T1000 (cell line): ENCODE data around the gene UQCC2.

Experiments used
- DNase-seq: peaks from one replicate; lab custom pipeline; 2025; ENCODE audit warnings: mixed read lengths; lab: John Stamatoyannopoulos, UW

Gene UQCC2

GRCh38 chr6:33707771-33708170 is 3.7 kb downstream of the UQCC2 start:
- DNase-seq, result no peak

- DNase-seq, result no peak
Measured at GRCh38 chr6:33705955-33706725, 5.4 kb downstream of the UQCC2 start.

GRCh38 chr6:33705268-33705885 is 6.1 kb downstream of the UQCC2 start:
- no peak for DNase-seq

GRCh38 chr6:33704215-33705066 is 7.1 kb downstream of the UQCC2 start:
- DNase-seq, result no peak

GRCh38 chr6:33702345-33702977 is 9.0 kb downstream of the UQCC2 start:
- DNase-seq, result no peak

- DNase-seq, result no peak
Measured at GRCh38 chr6:33700391-33701050, 11.0 kb downstream of the UQCC2 start.

GRCh38 chr6:33699739-33700138 is 11.8 kb downstream of the UQCC2 start:
- DNase-seq, result no peak

GRCh38 chr6:33699131-33699530 is 12.4 kb downstream of the UQCC2 start:
- DNase-seq, result no peak

GRCh38 chr6:33698494-33698893 is 13.0 kb downstream of the UQCC2 start:
- DNase-seq, result no peak

GRCh38 chr6:33697845-33698244 is 13.7 kb downstream of the UQCC2 start:
- DNase-seq, result no peak

- DNase-seq, result peak; percentile 18
Measured at GRCh38 chr6:33696548-33697518, 14.7 kb downstream of the UQCC2 start.

GRCh38 chr6:33696076-33696475 is 15.4 kb downstream of the UQCC2 start:
- DNase-seq, result no peak

- DNase-seq, result no peak
Measured at GRCh38 chr6:33695451-33695887, 16.0 kb downstream of the UQCC2 start.

GRCh38 chr6:33694977-33695376 is 16.5 kb downstream of the UQCC2 start:
- no peak for DNase-seq

GRCh38 chr6:33694401-33694931 is 17.0 kb downstream of the UQCC2 start:
- no peak for DNase-seq

- DNase-seq, result no peak
Measured at GRCh38 chr6:33693186-33694105, 18.1 kb downstream of the UQCC2 start.

GRCh38 chr6:33692760-33693158 is 18.7 kb downstream of the UQCC2 start:
- no peak for DNase-seq

GRCh38 chr6:33692078-33692759 is 19.3 kb downstream of the UQCC2 start:
- DNase-seq, result no peak
